SU-DHL-6 (cell line): ENCODE results near the gene ZNF346.

Experiments used
- H2AFZ ChIP-seq: fragments of 200-600 bp; sonication (generic); 2 replicates; pipeline ENCODE4 v1.6.1; 2014; ENCODE audit warnings: low read depth, mild to moderate bottlenecking, moderate library complexity, mixed read lengths, antibody characterized with exemption, low read length; ENCODE audit not compliant: severe bottlenecking
- H3F3A ChIP-seq: fragments of 200-600 bp; shearing (Covaris generic); 2 replicates; pipeline ENCODE4 v1.6.0; 2016; ENCODE audit warnings: antibody characterized with exemption, mild to moderate bottlenecking; ENCODE audit not compliant: insufficient read depth
- H3K27ac ChIP-seq: fragments of 200-600 bp; sonication (generic); 2 replicates; pipeline ENCODE4 v1.5.1; 2016; ENCODE audit warnings: low read depth, mild to moderate bottlenecking, low read length, moderate library complexity, mixed read lengths
- H3K27me3 ChIP-seq: fragments of 200-600 bp; sonication (generic), shearing (Covaris generic); 2 replicates; pipeline ENCODE4 v1.6.0; 2014; ENCODE audit warnings: mild to moderate bottlenecking, low read length
- H3K36me3 ChIP-seq: fragments of 200-600 bp; sonication (generic); 2 replicates; pipeline ENCODE4 v1.6.1; 2014; ENCODE audit warnings: mild to moderate bottlenecking, low read length, mixed read lengths
- H3K4me2 ChIP-seq: fragments of 300-600, 200-600 bp; shearing (Covaris generic), sonication (generic); 2 replicates; pipeline ENCODE4 v1.6.0; 2014; ENCODE audit warnings: low read length, low read depth, mild to moderate bottlenecking; ENCODE audit not compliant: poor library complexity, severe bottlenecking
- H3K4me3 ChIP-seq: fragments of 200-600 bp; sonication (generic); 2 replicates; pipeline ENCODE4 v1.5.1; 2014; ENCODE audit warnings: antibody characterized with exemption, low read length, mild to moderate bottlenecking, mixed read lengths; ENCODE audit not compliant: insufficient read depth, poor library complexity, severe bottlenecking
- H3K79me2 ChIP-seq: fragments of 200-600 bp; sonication (generic); 2 replicates; pipeline ENCODE4 v1.6.1; 2014; ENCODE audit warnings: mild to moderate bottlenecking, low read length, moderate library complexity; ENCODE audit not compliant: insufficient read depth
- H3K9ac ChIP-seq: fragments of 200-600 bp; sonication (generic); 2 replicates; pipeline ENCODE4 v1.7.0; 2014; ENCODE audit warnings: mild to moderate bottlenecking, low read length
- H3K9me2 ChIP-seq: fragments of 200-600 bp; sonication (generic); replicated peaks from 2 replicates; pipeline ENCODE4 v1.6.1; 2014; ENCODE audit warnings: low read length; ENCODE audit not compliant: insufficient read depth
- H3K9me3 ChIP-seq: fragments of 200-600 bp; sonication (generic); 2 replicates; pipeline ENCODE4 v1.6.1; 2014; ENCODE audit warnings: low read length, mixed read lengths; ENCODE audit not compliant: insufficient read depth
- H4K20me1 ChIP-seq: fragments of 200-600 bp; sonication (generic); 2 replicates; pipeline ENCODE4 v1.6.1; 2014; ENCODE audit warnings: low read depth, mild to moderate bottlenecking, antibody characterized with exemption, low read length, moderate library complexity, mixed read lengths
- CTCF ChIP-seq: fragments of 200-600 bp; sonication (generic); IDR thresholded peaks from one replicate; pipeline ENCODE4 v1.5.1; 2017; ENCODE audit warnings: antibody characterized with exemption, mild to moderate bottlenecking, low read length, moderate library complexity; ENCODE audit not compliant: insufficient read depth, poor library complexity, severe bottlenecking
- EZH2phosphoT487 ChIP-seq: fragments of 200-600 bp; sonication (generic), shearing (Covaris generic); conservative IDR thresholded peaks from 2 replicates; pipeline ENCODE4 v1.6.1; 2018; ENCODE audit warnings: mild to moderate bottlenecking, antibody characterized with exemption, low read length, moderate library complexity, mixed read lengths

ZNF346 gene

GRCh38 chr5:177090813-177091212, 68.3 kb downstream of the ZNF346 start:
- Histone ChIP-seq H3K4me3 (no peak overlapping the region), H4K20me1 (no peaks in the 10 kb centered on the region), H3K9me2 (no peaks in the 10 kb centered on the region), H3K79me2 (no peaks in the 10 kb centered on the region), H3K4me2 (no peak overlapping the region), H3K27me3 (no peaks in the 10 kb centered on the region), H3K36me3 (no peaks in the 10 kb centered on the region), H2AFZ (no peak overlapping the region), H3K27ac (no peak overlapping the region), H3K9me3 (no peaks in the 10 kb centered on the region), H3K9ac (no peak overlapping the region), H3F3A (peaks cover 6% of the 10 kb centered on the region)
- no peak for TF ChIP-seq CTCF
- no peak for TF ChIP-seq EZH2phosphoT487

GRCh38 chr5:177091232-177091631, 68.7 kb downstream of the ZNF346 start:
- TF ChIP-seq CTCF (no peak), EZH2phosphoT487 (no peak)
- no peak overlapping the region for H3K4me3 ChIP-seq
- no peak overlapping the region for H3K27ac ChIP-seq

GRCh38 chr5:177092178-177093081, 69.9 kb downstream of the ZNF346 start:
- Histone ChIP-seq H3F3A (no peaks in the 10 kb centered on the region), H3K79me2 (no peaks in the 10 kb centered on the region), H2AFZ (no peak overlapping the region), H4K20me1 (no peaks in the 10 kb centered on the region), H3K9ac (no peak overlapping the region), H3K27me3 (no peaks in the 10 kb centered on the region), H3K4me2 (no peak overlapping the region), H3K9me3 (no peaks in the 10 kb centered on the region), H3K27ac (no peak overlapping the region), H3K36me3 (no peaks in the 10 kb centered on the region), H3K9me2 (no peaks in the 10 kb centered on the region), H3K4me3 (no peak overlapping the region)
- TF ChIP-seq CTCF, result no peak
- no peak for TF ChIP-seq EZH2phosphoT487

More at GRCh38 chr5:177091232-177091631, 68.7 kb downstream of the ZNF346 start:
- Histone ChIP-seq H4K20me1 (no peaks in the 10 kb centered on the region), H3K4me2 (no peak overlapping the region), H3K9me3 (no peaks in the 10 kb centered on the region), H3K79me2 (no peaks in the 10 kb centered on the region), H2AFZ (no peak overlapping the region), H3K9ac (no peak overlapping the region), H3F3A (0 out of 2 replicates have a peak, but pooled peaks cover 1% of the 10 kb centered on the region), H3K27me3 (no peaks in the 10 kb centered on the region), H3K36me3 (no peaks in the 10 kb centered on the region), H3K9me2 (no peaks in the 10 kb centered on the region)
